Lower leg skin (tissue), 3 donors: Measurements from ENCODE around the gene SSUH2.

Experiments used
- POLR2A ChIP-seq, 2 donors: fragments of 450-650 bp; IDR thresholded peaks; one replicate each; pipeline ENCODE4 v1.6.1; 2016 to 2017; ENCODE audit warnings: antibody characterized with exemption in 2 of 2, mild to moderate bottlenecking in 1 of 2, moderate library complexity in 1 of 2
- TF ChIP-seq, protein P1 (sequence below), 3 donors: fragments of 450-650 bp; IDR thresholded peaks; one replicate each; pipeline ENCODE4 v1.5.1; 2016; ENCODE audit warnings: antibody characterized with exemption in 3 of 3, mild to moderate bottlenecking in 3 of 3, moderate library complexity in 2 of 3

DNA sequence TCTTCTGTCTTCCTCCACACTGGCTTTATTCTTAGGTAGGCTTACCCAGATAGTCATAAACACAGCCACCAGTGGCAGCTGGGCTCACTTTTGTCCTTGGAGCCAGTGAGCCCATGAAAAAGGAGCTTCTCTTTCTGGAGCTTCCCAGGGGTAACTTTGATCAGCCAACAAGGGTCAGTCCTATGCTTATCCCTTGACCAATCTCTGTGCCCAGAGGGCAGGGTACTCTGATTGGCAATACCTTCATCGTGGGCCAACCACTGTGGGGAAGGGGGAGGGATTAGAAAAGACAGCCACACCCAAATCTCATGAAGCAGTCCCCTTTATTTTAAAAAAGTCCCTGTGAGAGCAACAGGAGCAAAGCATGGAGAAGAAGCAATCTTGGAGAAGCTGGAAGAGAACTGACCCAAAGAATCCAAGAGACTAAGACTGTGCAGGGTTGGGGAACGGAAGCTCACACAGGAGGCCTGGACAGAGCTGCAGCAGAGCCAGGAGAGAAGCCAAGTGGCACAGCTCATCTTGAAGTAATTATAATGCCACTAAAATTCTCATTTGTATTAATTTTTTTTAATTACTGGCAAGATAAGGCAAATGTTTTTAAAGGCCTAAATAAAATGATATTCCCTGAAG is 70.4 kb downstream of the SSUH2 start:
- TF ChIP-seq, protein P1, sequence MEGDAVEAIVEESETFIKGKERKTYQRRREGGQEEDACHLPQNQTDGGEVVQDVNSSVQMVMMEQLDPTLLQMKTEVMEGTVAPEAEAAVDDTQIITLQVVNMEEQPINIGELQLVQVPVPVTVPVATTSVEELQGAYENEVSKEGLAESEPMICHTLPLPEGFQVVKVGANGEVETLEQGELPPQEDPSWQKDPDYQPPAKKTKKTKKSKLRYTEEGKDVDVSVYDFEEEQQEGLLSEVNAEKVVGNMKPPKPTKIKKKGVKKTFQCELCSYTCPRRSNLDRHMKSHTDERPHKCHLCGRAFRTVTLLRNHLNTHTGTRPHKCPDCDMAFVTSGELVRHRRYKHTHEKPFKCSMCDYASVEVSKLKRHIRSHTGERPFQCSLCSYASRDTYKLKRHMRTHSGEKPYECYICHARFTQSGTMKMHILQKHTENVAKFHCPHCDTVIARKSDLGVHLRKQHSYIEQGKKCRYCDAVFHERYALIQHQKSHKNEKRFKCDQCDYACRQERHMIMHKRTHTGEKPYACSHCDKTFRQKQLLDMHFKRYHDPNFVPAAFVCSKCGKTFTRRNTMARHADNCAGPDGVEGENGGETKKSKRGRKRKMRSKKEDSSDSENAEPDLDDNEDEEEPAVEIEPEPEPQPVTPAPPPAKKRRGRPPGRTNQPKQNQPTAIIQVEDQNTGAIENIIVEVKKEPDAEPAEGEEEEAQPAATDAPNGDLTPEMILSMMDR (IDR thresholded peaks at IDR 0.05) = no peak
- no peak for TF ChIP-seq POLR2A (IDR thresholded peaks at IDR 0.05)
